ENCODE data around the gene ACAD11. TPM values are rescaled to one million over a fixed set of nuclear protein-coding genes. Genes with fewer than 3 reads are reported as not detected.

The ACAD11 gene
- total RNA-seq, 1 experiment from 2014 or later: 20.3 TPM

GRCh38 chr3:132544130-132544529, 115.5 kb downstream of the ACAD11 start (continued):
- TF ChIP-seq AFF4 (CRISPR knock-in tag; IDR thresholded peaks at IDR 0.05; ENCODE audit: borderline replicate concordance): no peak

DNA sequence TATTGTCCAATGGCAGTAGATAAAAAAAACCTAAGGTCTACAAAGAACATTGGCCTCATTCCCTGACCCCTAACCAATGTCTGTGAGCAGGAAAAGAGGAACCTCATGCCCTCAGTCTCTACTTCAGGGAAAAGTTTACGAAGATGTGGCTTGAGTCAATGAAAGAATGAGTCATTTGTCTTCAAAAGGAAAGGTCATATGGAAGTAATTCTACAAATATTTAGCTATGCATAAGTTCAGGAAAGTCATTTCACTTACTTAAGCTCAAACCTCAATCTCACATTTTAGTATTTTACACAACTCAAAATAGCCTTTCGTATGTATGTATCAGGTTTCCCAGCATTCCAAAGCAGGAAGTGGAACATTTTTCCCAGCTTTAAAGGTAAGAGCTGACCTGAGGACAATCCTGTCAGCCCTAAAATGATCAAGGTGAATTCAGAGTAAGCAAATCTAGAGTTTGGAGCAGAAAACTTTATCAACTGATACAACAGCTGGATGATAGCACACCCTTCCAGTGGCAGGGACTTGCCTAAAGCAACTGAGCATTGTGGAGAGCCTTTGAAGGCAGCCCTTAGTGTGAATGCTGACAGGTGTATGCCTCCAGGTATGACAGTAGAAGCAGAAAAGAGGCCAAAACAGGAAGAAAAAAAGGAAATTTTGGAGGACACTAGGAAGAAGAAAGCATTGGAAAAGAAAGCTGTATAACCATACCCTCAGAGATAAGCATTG, 116.4 kb downstream of the ACAD11 start:
- Mint-ChIP-seq H3K4me3 (no peak overlapping the region), H3K36me3 (no peaks in the 10 kb centered on the region; the same call in 1 of the 2 replicates), H3K27me3 (ENCODE audit: low read depth) (no peaks in the 10 kb centered on the region), H3K9me3 (peaks cover 3% of the 10 kb centered on the region; the same call in 1 of the 2 replicates), H3K27ac (peak overlapping the region; percentile 28; the same call in 1 of the 2 replicates), H3K4me1 (0 out of 2 replicates have a peak, but pooled peaks cover 5% of the 10 kb centered on the region)
- ATAC-seq: no peak
- CTCF ChIA-PET: no interaction called here
- POLR2A ChIA-PET: no interaction called here
- TF ChIP-seq CREB1 (CRISPR knock-in tag; IDR thresholded peaks at IDR 0.05) (no peak), JAZF1 (CRISPR knock-in tag; IDR thresholded peaks at IDR 0.05) (no peak), TP53 (CRISPR knock-in tag; IDR thresholded peaks at IDR 0.05) (no peak), ZNF121 (CRISPR knock-in tag; IDR thresholded peaks at IDR 0.05) (no peak), USF1 (CRISPR knock-in tag; IDR thresholded peaks at IDR 0.05) (no peak), AFF4 (CRISPR knock-in tag; IDR thresholded peaks at IDR 0.05; ENCODE audit: borderline replicate concordance) (no peak), SOX15 (CRISPR knock-in tag; IDR thresholded peaks at IDR 0.05) (no peak)
- TF ChIP-seq, protein P1, sequence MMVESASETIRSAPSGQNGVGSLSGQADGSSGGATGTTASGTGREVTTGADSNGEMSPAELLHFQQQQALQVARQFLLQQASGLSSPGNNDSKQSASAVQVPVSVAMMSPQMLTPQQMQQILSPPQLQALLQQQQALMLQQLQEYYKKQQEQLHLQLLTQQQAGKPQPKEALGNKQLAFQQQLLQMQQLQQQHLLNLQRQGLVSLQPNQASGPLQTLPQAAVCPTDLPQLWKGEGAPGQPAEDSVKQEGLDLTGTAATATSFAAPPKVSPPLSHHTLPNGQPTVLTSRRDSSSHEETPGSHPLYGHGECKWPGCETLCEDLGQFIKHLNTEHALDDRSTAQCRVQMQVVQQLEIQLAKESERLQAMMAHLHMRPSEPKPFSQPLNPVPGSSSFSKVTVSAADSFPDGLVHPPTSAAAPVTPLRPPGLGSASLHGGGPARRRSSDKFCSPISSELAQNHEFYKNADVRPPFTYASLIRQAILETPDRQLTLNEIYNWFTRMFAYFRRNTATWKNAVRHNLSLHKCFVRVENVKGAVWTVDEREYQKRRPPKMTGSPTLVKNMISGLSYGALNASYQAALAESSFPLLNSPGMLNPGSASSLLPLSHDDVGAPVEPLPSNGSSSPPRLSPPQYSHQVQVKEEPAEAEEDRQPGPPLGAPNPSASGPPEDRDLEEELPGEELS (CRISPR knock-in tag; IDR thresholded peaks at IDR 0.05): no peak
- TF ChIP-seq, protein P2, sequence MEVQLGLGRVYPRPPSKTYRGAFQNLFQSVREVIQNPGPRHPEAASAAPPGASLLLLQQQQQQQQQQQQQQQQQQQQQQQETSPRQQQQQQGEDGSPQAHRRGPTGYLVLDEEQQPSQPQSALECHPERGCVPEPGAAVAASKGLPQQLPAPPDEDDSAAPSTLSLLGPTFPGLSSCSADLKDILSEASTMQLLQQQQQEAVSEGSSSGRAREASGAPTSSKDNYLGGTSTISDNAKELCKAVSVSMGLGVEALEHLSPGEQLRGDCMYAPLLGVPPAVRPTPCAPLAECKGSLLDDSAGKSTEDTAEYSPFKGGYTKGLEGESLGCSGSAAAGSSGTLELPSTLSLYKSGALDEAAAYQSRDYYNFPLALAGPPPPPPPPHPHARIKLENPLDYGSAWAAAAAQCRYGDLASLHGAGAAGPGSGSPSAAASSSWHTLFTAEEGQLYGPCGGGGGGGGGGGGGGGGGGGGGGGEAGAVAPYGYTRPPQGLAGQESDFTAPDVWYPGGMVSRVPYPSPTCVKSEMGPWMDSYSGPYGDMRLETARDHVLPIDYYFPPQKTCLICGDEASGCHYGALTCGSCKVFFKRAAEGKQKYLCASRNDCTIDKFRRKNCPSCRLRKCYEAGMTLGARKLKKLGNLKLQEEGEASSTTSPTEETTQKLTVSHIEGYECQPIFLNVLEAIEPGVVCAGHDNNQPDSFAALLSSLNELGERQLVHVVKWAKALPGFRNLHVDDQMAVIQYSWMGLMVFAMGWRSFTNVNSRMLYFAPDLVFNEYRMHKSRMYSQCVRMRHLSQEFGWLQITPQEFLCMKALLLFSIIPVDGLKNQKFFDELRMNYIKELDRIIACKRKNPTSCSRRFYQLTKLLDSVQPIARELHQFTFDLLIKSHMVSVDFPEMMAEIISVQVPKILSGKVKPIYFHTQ (CRISPR knock-in tag; IDR thresholded peaks at IDR 0.05): no peak
- TF ChIP-seq, protein P3, sequence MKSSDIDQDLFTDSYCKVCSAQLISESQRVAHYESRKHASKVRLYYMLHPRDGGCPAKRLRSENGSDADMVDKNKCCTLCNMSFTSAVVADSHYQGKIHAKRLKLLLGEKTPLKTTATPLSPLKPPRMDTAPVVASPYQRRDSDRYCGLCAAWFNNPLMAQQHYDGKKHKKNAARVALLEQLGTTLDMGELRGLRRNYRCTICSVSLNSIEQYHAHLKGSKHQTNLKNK (CRISPR knock-in tag; IDR thresholded peaks at IDR 0.05): no peak
- TF ChIP-seq, protein P4, sequence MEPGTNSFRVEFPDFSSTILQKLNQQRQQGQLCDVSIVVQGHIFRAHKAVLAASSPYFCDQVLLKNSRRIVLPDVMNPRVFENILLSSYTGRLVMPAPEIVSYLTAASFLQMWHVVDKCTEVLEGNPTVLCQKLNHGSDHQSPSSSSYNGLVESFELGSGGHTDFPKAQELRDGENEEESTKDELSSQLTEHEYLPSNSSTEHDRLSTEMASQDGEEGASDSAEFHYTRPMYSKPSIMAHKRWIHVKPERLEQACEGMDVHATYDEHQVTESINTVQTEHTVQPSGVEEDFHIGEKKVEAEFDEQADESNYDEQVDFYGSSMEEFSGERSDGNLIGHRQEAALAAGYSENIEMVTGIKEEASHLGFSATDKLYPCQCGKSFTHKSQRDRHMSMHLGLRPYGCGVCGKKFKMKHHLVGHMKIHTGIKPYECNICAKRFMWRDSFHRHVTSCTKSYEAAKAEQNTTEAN (CRISPR knock-in tag; IDR thresholded peaks at IDR 0.05): no peak
- no peak for DNase-seq (ENCODE audit: low spot score)

All from WTC11 (cell line).